Kasumi-1 (cell line): ENCODE data around the gene FCRL5.
A peak's percentile ranks its signal among the peaks of the same experiment; 100 is the strongest.
"Not testable (repeated sequence)": the region's sequence is repeated elsewhere in the genome, so short reads cannot be mapped to it uniquely, and the experiment has no call there.

Experiments used
- DNase-seq, 2 experiments: peaks; one replicate each; lab custom pipeline; 2025; lab: John Stamatoyannopoulos, UW

The FCRL5 gene

GRCh38 chr1:157551694-157552693, at the start of gene FCRL5:
FCRL5 (minus strand) TSS chr1:157552515; CDS start chr1:157552362, 153 bp downstream.
- no peak for DNase-seq

- no peak for DNase-seq
Observed at GRCh38 chr1:157600236-157600635, 47.9 kb upstream of the FCRL5 start.

DNA sequence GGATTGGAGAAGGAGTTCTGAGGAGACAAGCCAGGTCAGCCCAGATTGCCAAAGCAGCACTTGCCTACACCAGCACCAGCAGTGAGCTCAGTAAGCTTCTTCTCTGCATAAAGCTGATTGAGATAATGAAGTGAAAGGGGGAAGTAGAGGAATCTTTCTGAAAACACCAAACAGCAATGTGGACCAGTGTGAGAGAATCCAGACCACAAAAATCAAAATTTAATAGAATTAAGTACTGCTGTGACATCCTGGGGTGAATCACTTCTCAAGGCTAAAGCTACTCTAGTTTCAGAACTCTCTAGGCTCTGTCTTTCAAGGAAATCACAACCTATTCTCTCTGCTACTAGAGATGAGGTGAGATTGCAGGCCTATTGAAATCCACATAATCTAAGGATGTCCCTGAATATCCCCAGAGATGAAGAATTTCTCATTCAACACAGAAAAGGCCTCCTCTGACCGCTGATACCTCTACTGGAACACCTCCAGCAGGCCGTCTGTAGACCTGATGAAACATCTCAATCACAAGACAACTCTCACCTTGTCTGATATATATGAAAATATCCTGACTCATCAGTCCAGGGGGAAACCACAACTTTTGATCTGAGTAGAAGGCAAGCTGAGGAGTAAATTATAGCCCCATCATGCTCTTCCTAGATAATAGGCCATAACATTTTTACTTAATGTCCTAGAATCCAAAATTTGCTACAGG, 45.8 kb upstream of the FCRL5 start, which contains the start of gene FCRL4:
TSS of gene FCRL4 (minus strand) at position 127 of the 709 bp plus-strand sequence. CDS start 141 bp downstream, outside the sequence.
- DNase-seq, result no peak

DNA sequence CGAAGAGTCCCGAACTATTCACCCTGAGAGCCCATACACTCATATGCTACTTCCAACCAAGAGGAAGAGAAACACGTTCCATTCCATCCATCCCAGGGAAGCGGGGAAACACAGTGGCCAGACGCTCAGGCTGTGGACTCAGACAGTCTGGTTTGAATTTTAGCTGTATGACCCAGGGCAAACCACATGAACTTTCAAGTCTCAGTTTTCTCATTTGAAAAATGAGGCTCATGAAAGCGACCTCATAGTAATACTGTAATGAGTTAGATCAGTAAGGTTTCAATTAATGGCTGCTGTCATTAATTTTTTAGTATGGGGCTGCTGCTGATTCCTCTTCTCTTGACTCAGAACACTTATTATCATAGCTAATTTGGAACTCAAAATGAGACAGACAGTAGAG, 44.1 kb upstream of the FCRL5 start:
- no peak for DNase-seq

DNA sequence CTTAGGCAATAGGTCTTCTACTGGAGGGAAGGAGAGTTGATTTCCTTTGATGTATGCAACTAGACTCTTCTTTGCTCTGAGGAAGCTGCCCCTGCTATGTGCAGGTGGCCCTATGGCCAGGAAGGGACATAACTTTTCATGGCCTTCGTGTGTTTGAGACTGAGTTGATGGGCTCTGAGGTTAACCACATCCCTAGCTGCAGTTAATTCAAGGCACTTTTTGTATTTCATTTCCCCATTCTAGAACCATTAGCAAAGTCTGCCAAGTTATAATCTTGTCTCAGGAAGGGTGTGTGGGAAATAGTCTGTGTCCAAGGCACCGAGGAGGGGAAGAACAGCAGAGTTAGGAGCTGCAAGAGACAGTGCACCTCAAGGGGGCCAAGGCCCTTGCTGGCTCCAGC, 43.0 kb upstream of the FCRL5 start:
- DNase-seq, result peak in 1 of 2 experiments; percentile 16

GRCh38 chr1:157585984-157586383, 33.7 kb upstream of the FCRL5 start:
- no peak for DNase-seq

DNA sequence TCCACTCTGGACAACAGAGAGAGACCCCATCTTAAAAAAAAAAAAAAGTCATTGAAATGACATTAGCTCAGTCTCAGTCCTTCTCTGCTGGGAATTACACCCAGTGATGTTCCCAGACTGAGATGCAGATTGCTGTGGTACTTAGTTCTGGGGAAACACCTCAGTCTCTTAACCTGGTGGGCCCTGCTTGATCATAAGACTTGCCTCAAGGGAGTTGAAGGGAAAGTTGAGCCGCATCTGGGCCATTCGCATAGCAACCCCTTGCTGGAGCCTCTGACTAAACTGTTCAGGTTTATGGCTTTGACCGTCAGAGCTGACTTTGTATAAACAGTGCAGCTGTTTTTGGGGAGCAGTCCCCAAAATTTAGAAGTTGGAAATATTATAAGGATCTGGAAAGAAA, 32.2 kb upstream of the FCRL5 start:
- DNase-seq, result no peak

GRCh38 chr1:157580828-157581210, 28.5 kb upstream of the FCRL5 start:
- no peak for DNase-seq

DNA sequence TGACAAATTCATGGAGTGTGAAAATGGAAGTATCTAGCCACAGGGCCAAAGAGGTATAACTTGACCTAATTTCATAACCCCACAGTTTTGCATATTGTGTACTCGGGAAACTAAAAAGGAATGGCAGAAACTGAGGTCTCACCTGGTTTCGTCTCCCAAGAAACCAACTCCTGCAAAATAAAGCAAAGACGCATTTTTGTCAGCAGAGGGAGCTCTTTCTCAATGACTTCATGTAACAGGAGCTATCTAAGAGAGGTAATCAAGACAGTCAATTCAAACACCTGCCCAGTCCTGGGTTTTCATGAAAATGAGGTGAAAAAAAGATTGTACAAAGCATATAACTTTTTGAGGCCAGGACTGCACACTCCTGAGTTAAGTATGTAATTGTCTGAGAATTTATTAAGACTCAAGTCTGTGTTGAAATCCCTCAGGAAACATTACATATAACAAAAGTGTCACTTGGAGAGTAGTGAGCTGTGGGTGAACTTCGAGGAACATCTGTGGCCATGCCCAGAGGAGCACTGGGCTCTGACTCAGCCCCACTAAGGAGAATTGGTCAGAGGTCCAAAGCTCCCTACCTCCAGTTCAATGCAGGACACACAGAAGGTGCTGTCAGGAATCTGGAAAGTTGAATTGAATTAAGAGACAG, 28.0 kb upstream of the FCRL5 start:
- DNase-seq, result peak; percentile 37 to 61

- no peak for DNase-seq
Observed at GRCh38 chr1:157577420-157577819, 25.1 kb upstream of the FCRL5 start.

DNA sequence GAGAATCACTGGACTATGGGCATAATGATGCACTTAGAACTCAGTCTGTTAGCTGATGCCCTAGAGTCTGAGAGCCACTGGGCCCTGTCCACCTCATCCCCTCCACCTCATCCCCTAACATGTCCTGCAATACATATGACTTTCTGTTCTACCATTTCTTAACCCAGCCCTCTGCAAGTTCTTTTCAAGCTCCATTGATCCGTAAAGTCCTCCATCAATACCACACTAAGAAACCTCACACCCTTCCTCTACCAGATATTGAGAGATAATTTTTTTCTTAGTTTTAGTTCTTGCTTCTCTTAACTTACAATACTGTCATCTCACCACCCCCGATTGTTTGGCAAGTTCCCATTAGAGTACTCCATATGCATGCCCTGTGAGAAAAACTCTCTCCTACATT, 23.4 kb upstream of the FCRL5 start:
- DNase-seq, result no peak

GRCh38 chr1:157574836-157575235, 22.5 kb upstream of the FCRL5 start:
- DNase-seq, result no peak

- DNase-seq, result no peak
Observed at GRCh38 chr1:157566484-157567300, 14.4 kb upstream of the FCRL5 start.

- no peak for DNase-seq
Observed at GRCh38 chr1:157562515-157562914, 10.2 kb upstream of the FCRL5 start.

- DNase-seq, result no peak
Observed at GRCh38 chr1:157558119-157558518, 5.8 kb upstream of the FCRL5 start.

GRCh38 chr1:157548081-157548480, 4.2 kb downstream of the FCRL5 start:
- not testable (repeated sequence) for DNase-seq

DNA sequence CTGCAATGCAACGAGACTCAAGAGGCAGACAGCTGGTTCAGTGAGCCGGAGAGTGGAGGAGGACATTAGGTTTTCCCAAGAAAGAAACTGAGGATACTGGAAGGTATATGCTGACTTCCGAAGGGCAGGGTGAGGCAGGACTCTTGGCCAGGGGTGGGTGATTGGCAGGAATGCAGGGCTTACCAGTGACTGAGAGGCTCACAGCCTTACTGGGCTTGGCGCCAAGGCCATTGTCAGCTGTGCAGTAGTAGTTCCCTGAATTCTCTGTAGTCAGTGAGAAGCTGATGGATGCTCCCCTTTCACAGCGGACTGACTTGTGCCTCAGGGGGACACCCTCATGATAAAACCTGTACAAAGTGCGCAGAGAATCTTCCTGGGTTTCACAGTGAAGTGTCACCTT, 9.6 kb downstream of the FCRL5 start:
- DNase-seq, result no peak

GRCh38 chr1:157540852-157541251, 11.5 kb downstream of the FCRL5 start:
- DNase-seq, result no peak

- DNase-seq, result no peak
Observed at GRCh38 chr1:157540160-157540748, 12.1 kb downstream of the FCRL5 start.

DNA sequence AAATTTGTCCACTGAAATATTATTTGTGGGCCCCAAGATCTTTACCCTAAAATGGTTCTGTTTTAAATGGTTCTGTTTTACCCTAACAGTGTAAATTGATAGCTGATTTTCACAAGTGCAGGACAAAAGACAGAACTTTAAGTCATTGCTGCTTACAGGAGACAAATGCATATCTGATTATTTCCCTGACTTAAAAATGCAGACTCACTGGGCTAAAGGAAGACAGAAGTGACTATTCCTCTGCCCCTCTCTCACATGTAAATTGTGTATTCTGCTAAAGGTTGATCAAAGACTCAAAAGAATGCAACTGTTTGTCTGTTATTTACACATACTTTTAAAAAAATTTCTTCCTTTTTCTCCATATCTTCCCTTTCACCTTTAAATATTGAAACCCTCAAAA, 12.7 kb downstream of the FCRL5 start:
- no peak for DNase-seq

- DNase-seq, result no peak
Observed at GRCh38 chr1:157532569-157532968, 19.7 kb downstream of the FCRL5 start.
